Upper lobe of left lung (tissue), 6 donors: ENCODE data around the gene NUP107. TPM values are rescaled to one million over a fixed set of nuclear protein-coding genes. Genes with fewer than 3 reads are reported as not detected.
"Not testable (repeated sequence)": the region's sequence is repeated elsewhere in the genome, so short reads cannot be mapped to it uniquely, and the experiment has no call there.

Experiments
- ATAC-seq, 2 donors: fragments of 200-7000 bp; cut with Tn5 transposase; one replicate each; pipeline ENCODE4 v1.9.1; 2022; ENCODE audit warnings: mild to moderate bottlenecking in 2 of 2, moderate library complexity in 2 of 2; ENCODE audit not compliant: low FRiP score in 2 of 2
- DNase-seq, 2 donors: peaks; one replicate each; pipeline ENCODE4 v3.0.0-alpha.2; 2019 to 2020
- H3K27ac ChIP-seq, 4 donors: fragments of 200-600 bp; sonication (generic); one replicate each; pipeline ENCODE4 v1.5.1; 2016 to 2019
- H3K27me3 ChIP-seq, 4 donors: fragments of 200-600 bp; sonication (generic); one replicate each; pipeline ENCODE4 v1.5.1; 2017 to 2019
- H3K36me3 ChIP-seq, 4 donors: fragments of 200-600 bp; sonication (generic); one replicate each; pipeline ENCODE4 v1.5.1; 2016 to 2019
- H3K4me1 ChIP-seq, 4 donors: fragments of 200-600 bp; sonication (generic); one replicate each; pipeline ENCODE4 v1.5.1; 2018 to 2019
- H3K4me3 ChIP-seq, 4 donors: fragments of 200-600 bp; sonication (generic); one replicate each; pipeline ENCODE4 v1.5.1; 2017 to 2019; ENCODE audit warnings: mild to moderate bottlenecking in 2 of 4, moderate library complexity in 1 of 4
- H3K9me3 ChIP-seq, 4 donors: fragments of 200-600 bp; sonication (generic); one replicate each; pipeline ENCODE4 v1.5.1; 2018 to 2019
- EP300 ChIP-seq, 4 donors: sonication (generic); formaldehyde crosslinking; IDR thresholded peaks; one replicate each; pipeline ENCODE4 v1.5.1; 2017; ENCODE audit warnings: antibody characterized with exemption in 4 of 4, control low read depth in 2 of 4
- POLR2A ChIP-seq, 4 donors: fragments of 450-650 bp; IDR thresholded peaks; one replicate each; pipeline ENCODE4 v1.5.1; 2016 to 2017; ENCODE audit warnings: antibody characterized with exemption in 4 of 4, mild to moderate bottlenecking in 2 of 4
- POLR2AphosphoS5 ChIP-seq, 2 donors: sonication (generic); formaldehyde crosslinking; IDR thresholded peaks; one replicate each; pipeline ENCODE4 v1.5.1; 2017; ENCODE audit warnings: antibody characterized with exemption in 2 of 2
- WGBS, 2 donors: methylation state at CpG; one replicate each; pipeline ENCODE4 v1.1.5; 2017 to 2018; 5-methylcytosine and 5-hydroxymethylcytosine counted together
- total RNA-seq, 6 donors: library from RNA; depleted of rRNA in 4 of 6; stranded (reverse); fragments of >200 nt in 4 of 6; gene quantifications; one replicate each; pipeline versions ENCODE4 v1.1.0 to v1.2.1, GENCODE V29; 2016 to 2021
- TF ChIP-seq, protein P1 (sequence below), 6 experiments: fragments of 450-650 bp in 4 of 6; fragments of 200-600 bp in 2 of 6; sonication (generic) in 2 of 6; IDR thresholded peaks; one replicate each; pipeline ENCODE4 v1.5.1; 2016 to 2019; ENCODE audit warnings: antibody characterized with exemption in 6 of 6
- donor health status: DM: no; HTN: no; CAD: no; lungs with moderate emphysema.
- donor health status: DM: no; HTN: yes; CAD: no; lungs with severe emphysema.

Gene NUP107
- total RNA-seq: 10 to 100 TPM; 26.1 to 56.6 (median 29.1) TPM

DNA sequence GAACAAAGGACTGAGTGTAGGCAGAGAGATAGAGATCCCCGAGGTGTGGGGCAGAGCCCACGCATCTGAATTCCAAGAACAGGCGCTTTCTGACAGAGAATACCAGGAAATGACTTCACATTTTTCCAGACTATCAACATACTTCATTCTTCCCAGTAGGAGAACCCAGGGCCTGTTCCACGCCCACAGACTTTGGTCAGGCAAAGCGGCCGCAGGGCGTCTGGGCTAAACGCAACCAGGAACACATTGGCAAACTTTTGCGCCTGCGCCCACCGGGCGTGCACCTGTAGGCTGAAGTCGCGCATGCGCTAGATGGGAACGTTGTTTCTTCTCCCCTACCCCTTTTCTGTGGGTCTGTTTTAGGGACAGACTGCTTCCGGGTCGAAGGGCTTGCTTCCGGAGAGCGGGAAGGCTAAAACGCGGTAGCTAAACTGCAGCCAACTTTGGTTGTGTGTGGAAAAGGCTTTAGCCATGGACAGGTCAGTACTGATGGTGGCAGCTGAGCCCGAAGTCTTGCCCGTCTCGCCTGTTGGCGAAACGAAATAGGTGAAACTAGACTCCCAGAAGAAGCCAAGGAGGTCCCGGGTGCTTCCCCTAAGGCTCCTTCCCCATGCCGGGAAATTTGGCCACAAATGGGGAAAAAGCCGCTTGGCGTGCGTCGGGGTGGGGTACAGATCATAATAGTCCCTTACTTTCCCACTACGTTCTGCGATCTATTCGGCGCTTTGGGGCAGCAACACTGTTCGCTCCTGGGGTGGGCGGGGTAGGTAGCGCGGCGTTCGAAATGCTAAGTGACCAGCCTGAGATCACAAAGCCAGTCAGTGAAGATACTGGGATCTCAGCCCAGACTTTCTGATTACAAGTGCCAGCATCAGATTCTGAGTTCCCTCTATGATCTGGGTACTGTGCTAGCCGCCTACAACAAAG, at the start of gene NUP107:
NUP107 (plus strand) TSS at position 384 of the 927 bp plus-strand sequence; CDS start at position 472, 88 bp downstream.
- peak within 1 kb of the TSS; percentile 72 to 87 (median 84) for H3K27ac ChIP-seq
- TF ChIP-seq POLR2AphosphoS5 (IDR thresholded peaks at IDR 0.05) (peak; percentile 88 to 91), POLR2A (IDR thresholded peaks at IDR 0.05) (peak in 3 of 4 donors; percentile 29 to 71 (median 60)), EP300 (IDR thresholded peaks at IDR 0.05) (peak in 2 of 4 donors; percentile 21 to 79)
- TF ChIP-seq, protein P1, sequence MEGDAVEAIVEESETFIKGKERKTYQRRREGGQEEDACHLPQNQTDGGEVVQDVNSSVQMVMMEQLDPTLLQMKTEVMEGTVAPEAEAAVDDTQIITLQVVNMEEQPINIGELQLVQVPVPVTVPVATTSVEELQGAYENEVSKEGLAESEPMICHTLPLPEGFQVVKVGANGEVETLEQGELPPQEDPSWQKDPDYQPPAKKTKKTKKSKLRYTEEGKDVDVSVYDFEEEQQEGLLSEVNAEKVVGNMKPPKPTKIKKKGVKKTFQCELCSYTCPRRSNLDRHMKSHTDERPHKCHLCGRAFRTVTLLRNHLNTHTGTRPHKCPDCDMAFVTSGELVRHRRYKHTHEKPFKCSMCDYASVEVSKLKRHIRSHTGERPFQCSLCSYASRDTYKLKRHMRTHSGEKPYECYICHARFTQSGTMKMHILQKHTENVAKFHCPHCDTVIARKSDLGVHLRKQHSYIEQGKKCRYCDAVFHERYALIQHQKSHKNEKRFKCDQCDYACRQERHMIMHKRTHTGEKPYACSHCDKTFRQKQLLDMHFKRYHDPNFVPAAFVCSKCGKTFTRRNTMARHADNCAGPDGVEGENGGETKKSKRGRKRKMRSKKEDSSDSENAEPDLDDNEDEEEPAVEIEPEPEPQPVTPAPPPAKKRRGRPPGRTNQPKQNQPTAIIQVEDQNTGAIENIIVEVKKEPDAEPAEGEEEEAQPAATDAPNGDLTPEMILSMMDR (IDR thresholded peaks at IDR 0.05): peak in 5 of 6 experiments; percentile 13 to 46 (median 40)
- no peaks in the 10 kb centered on the region for H3K9me3 ChIP-seq
- peak within 1 kb of the TSS; percentile 68 to 96 (median 81) for H3K4me3 ChIP-seq
- peak; percentile 95 to 99 for DNase-seq
- H3K27me3 ChIP-seq: no peaks in the 10 kb centered on the region
- peak; percentile 97 to 99 for ATAC-seq
- 0% methylated on average over 36 to 44 of the region's 44 CpGs for WGBS, 2 donors
- peaks cover 0 to 17% (median 10%) of the 10 kb centered on the region in 4 donors for H3K36me3 ChIP-seq
- peaks cover 13 to 18% (median 16%) of the 10 kb centered on the region in 4 donors for H3K4me1 ChIP-seq

DNA sequence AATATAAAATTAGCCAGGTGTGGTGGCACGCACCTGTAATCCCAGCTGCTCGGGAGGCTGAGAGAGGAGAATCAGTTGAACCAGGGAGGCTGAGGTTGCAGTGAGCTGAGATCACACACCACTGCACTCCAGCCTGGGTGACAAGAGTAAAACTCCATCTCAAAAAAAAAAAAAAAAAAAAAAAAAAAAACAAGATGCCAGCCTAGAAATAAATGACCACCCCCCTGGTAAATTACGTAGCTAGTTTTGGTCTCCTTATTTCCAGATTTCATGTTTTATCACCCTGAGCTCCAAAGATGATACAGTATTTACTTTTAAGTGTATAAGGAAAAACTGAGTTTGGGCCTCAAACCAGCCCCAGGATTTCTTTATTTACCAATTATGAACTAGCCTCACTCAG, 49.3 kb upstream of the NUP107 start:
- not testable (repeated sequence) for H3K36me3 ChIP-seq, H3K27me3 ChIP-seq, H3K4me3 ChIP-seq, H3K27ac ChIP-seq, DNase-seq, ATAC-seq, H3K9me3 ChIP-seq
- WGBS, 2 donors: 96 to 97% methylated on average over 3 of the region's 3 CpGs
- H3K4me1 ChIP-seq: peaks cover 45 to 75% (median 59%) of the 10 kb centered on the region in 4 donors

DNA sequence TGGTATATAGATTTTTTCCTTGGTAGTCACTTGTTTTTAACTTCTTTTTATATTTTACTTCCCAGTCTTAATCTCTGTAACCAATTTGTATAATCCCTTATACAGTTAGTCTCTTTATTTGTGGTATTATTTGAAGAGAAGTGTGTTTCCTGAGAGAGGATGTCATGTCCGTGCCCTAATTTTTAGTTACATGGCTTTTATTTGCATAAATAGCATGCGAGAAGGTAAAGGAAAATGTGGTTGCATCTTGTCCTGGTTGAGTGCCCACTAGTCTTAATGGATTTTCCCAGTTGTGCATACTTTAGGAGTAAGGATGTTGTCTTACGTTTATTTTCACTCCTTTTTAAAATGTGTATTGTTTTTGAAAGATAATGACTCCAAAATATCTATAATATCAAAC, 48.6 kb upstream of the NUP107 start:
- 65 to 66% methylated on average over 3 of the region's 3 CpGs for WGBS, 2 donors
- Histone ChIP-seq H3K4me3 (no peak overlapping the region), H3K4me1 (peaks cover 41 to 70% (median 56%) of the 10 kb centered on the region in 4 donors), H3K27ac (no peak overlapping the region), H3K36me3 (peaks cover 0 to 6% (median 0%) of the 10 kb centered on the region in 4 donors), H3K27me3 (no peaks in the 10 kb centered on the region), H3K9me3 (no peaks in the 10 kb centered on the region)
- ATAC-seq (no peak), DNase-seq (no peak)
- TF ChIP-seq POLR2AphosphoS5 (IDR thresholded peaks at IDR 0.05): no peak
- no peak for TF ChIP-seq EP300 (IDR thresholded peaks at IDR 0.05)
- TF ChIP-seq POLR2A (IDR thresholded peaks at IDR 0.05): no peak
- TF ChIP-seq, protein P1 (IDR thresholded peaks at IDR 0.05): no peak

DNA sequence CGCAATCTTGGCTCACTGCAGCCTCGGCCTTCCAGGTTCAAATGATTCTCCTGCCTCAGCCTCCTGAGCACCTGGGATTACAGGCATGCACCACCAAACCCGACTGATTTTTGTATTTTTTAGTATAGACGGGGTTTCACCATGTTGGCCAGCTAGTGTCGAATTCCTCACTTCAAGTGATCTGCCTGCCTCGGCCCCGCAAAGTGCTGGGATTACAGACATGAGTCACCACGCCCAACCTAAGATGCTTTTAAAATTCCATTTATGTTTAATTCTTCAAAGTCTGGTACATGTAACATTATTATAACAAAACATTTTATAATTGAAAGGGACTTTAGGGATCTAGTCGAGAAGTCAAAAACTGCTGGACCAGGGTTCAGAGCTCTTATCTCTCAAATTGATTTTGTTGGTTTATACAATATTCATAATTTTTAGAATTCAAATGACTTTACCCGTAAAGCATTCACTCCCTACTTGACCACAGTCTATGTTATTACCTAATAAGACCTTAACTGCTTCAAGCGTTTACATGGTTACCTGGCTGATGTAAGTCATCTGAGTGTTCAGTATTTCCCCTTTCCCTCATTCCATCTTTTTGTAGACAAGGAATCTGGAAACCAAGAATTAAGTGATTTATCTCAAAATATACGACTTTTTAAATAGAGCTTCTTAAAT, 47.9 kb upstream of the NUP107 start:
- WGBS, 2 donors: 74 to 79% methylated on average over 12 of the region's 12 CpGs
- TF ChIP-seq POLR2AphosphoS5 (IDR thresholded peaks at IDR 0.05) (no peak), EP300 (IDR thresholded peaks at IDR 0.05) (no peak), POLR2A (IDR thresholded peaks at IDR 0.05) (no peak)
- TF ChIP-seq, protein P1 (IDR thresholded peaks at IDR 0.05): no peak
- DNase-seq: no peak
- H3K4me3 ChIP-seq: no peak overlapping the region
- H3K27me3 ChIP-seq: no peaks in the 10 kb centered on the region
- H3K27ac ChIP-seq: no peak overlapping the region
- no peaks in the 10 kb centered on the region for H3K9me3 ChIP-seq
- peaks cover 34 to 63% (median 50%) of the 10 kb centered on the region in 4 donors for H3K4me1 ChIP-seq
- ATAC-seq: no peak
- peaks cover 0 to 6% (median 0%) of the 10 kb centered on the region in 4 donors for H3K36me3 ChIP-seq

DNA sequence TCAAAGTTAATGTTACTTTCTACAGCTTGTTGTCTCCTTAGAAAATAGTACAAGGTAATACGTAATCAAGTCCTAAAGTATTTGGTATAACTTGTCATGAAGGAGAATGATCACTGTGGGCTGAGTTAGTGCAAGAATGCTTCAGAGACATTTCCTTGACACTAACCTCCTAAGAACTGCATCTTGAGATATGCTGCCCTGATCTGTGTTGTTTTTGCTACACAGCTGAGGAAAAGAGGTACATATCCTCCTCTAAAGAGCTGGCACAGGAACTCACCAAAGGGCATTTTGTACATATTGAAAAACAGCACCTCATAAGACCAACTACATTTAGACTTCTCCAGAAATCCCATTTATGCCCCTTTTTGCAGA, 47.4 kb upstream of the NUP107 start:
- Histone ChIP-seq H3K27me3 (no peaks in the 10 kb centered on the region), H3K9me3 (no peaks in the 10 kb centered on the region), H3K4me1 (peaks cover 29 to 58% (median 46%) of the 10 kb centered on the region in 4 donors), H3K4me3 (no peak overlapping the region), H3K36me3 (peaks cover 0 to 6% (median 0%) of the 10 kb centered on the region in 4 donors), H3K27ac (no peak overlapping the region)
- ATAC-seq (no peak), DNase-seq (no peak)
- no peak for TF ChIP-seq POLR2A (IDR thresholded peaks at IDR 0.05)
- TF ChIP-seq, protein P1 (IDR thresholded peaks at IDR 0.05): no peak
- TF ChIP-seq EP300 (IDR thresholded peaks at IDR 0.05): no peak
- no peak for TF ChIP-seq POLR2AphosphoS5 (IDR thresholded peaks at IDR 0.05)
- 90 to 95% methylated on average over 1 of the region's 1 CpG for WGBS, 2 donors
